T1000 (cell line): ENCODE measurements around the gene CNOT1.
A peak's percentile ranks its signal among the peaks of the same experiment; 100 is the strongest.
"Not testable (repeated sequence)": the region's sequence is repeated elsewhere in the genome, so short reads cannot be mapped to it uniquely, and the experiment has no call there.

Source experiments
- DNase-seq: peaks from one replicate; lab custom pipeline; 2025; ENCODE audit warnings: mixed read lengths; lab: John Stamatoyannopoulos, UW

The CNOT1 gene

GRCh38 chr16:58502217-58502921, 127.3 kb downstream of the CNOT1 start:
- DNase-seq = no peak

GRCh38 chr16:58501242-58502131, 128.1 kb downstream of the CNOT1 start:
- no peak for DNase-seq

DNA sequence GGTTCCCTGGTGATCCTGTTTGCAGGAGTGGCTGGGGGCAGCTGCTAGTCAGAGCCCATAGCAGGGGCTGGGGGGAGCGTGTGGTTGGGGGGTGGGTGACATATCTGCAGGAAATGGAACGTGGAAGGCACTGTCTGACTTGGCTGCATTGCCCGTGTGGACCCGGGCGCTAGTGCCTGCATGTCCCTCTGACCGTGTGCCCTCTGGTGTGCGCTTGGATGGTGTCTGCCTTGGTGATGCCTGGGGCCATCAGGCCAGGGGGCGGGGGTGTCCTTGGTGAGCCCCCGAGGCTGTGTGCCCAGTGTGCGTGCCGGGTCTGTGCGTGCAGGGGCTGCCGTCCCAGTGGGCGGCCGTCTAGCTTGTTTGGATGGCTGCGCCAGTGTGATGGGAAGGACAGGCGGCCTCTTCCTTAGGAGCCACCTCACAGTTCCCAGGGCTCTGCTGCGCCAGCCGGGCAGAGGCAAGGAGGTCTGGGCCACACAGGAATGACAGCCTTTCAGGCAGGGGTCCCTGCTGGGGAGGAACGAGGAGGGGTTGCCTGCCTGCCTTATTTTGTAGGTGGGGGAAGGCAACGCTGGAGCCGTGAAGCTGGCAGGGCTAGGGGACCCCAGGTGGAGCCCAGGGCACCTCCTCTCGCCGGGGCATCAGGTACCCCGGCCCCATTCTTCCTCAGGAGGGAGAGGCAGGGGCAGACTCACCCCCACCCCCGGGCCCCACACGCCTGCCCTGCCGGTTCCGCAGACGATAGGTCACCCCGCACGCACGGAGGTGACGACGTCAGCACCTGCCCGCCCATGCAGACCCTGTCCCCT, 129.0 kb downstream of the CNOT1 start:
- DNase-seq = no peak

DNA sequence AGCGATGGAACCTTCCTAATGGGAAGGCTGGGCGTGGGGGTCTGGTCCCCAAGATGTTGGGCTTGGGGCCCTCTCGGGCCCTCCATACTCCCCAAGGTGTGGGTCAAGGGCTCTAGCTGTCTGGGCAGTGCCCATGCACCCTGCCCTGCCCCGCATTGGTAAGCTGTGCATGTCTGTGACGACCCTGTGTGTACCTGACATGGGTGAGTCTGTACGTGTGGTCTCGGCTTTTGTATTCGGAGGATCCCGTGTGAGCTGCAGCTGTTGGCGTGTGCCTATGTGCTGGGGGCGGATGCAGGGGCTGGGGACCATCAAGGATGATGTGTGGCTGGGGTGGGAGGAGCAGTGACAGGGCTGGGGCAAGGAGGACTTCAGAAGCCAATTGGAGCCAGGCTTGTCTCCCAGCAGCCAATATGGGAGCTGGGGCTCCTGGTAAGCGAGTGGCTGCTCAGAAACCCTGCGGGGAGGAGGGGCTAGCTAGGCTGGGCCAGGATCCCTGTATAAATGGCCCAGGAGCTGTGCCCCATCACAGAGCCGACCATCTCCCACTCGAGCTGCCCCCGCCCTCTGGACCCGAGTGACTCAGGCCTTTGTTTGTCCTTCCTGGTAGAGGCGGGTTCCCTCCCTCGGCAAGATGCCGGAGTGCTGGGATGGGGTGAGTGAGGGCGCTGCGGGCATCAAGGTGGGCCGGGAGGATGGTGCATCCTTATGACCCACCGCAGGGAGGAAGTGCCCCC, 129.8 kb downstream of the CNOT1 start, which contains the start of gene NDRG4:
NDRG4 (plus strand) TSS at position 529 of the 737 bp plus-strand sequence; CDS start at position 635, 106 bp downstream.
- peak; percentile 72 for DNase-seq

DNA sequence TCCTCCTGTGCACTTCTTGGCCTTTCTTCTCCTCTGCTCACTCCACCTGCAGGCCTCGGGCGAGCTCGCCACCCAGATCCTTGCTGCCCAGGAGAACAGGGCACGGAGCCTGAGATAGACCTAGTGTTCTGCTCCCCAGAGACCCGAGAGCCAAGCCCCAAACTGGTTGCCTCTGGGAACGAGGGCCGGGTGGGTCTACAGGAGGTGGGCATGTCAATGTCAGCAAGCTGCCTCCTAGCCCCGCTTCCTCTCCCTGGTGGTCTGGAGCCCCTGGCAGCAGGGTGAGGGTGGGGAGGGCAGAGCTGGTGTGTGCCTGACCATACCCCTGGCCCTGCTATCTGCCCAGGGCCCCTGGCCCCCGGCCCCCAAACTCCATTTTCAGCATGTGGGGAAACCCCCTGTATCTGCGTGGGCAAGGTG, 130.5 kb downstream of the CNOT1 start:
- DNase-seq = no peak

DNA sequence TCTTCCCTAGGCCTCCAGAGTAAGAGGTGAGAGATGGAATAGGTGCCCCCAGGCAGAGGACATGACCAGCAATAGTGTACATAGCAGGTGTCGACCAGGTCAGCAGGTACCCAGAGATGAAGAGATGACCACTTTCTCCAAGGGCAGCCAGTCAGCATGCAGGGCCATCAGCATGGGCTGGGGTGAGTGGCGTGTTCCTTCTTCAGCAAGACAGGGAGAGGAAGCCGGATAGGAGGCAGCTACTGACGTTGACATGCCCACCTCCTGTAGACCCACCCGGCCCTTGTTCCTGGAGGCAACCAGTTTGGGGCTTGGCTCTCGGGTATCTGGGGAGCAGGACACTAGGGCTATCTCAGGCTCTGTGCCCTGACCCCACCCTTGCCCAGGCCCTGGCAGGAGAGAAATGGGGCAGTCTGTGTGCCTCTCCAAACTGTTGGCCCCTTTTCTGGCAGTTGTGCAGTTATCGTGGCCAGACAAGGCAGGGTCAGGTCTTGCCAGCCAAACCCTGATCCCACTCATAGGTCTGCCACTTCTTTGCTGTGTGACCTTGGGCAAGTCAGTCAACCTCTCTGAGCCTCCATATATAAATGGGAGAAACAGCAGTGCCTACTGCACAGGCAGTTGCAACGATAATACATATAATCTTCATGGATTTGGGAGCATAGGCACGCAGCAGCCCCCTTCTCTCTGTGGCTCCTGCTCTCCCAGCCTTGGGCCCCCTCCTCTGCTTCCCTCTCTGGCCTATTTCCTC, 131.1 kb downstream of the CNOT1 start:
- DNase-seq = no peak

- DNase-seq = no peak
These were observed 131.7 kb downstream of the CNOT1 start for GRCh38 chr16:58497935-58498334.

GRCh38 chr16:58497468-58497867, 132.2 kb downstream of the CNOT1 start:
- DNase-seq = no peak

DNA sequence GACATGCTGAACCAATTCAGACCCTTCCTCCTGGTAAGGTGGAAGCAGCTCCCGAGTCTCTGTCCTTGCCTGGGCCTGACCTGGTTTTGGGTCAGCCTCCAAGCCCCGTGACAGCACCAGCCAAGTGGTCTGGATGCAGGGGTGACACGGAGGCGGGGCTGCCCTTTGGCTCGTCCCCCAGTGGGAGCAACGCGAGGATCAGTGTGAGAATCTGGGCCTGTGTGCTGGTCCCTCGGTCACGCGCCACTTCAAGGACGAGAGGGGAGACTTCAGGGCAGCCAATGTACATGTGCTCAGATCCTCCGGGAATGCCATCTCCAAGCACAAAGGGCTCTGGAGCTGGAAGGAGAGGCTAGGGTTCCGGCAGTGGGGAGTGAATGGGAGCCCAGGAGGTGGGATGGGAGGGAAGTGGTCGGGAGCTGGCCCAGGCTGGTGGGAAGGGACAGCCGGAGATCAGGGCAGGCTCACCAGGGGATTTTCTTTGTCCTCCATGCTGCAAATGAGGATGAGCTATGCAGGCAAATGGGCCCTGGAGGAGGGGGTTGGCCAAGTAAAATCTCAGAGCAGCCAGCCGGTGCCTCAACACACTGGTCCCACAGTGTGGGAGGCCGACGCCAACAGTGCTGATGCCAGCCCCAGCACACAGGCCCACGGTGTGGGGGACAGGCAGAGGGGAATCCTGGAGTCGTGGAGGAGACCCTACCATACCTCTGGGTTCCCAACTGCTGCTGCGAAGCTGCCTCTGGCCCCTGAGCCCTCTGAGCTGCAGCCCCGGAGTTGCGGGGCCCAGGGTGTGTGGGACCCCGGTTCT, 133.9 kb downstream of the CNOT1 start:
- DNase-seq = no peak

GRCh38 chr16:58494981-58495520, 134.6 kb downstream of the CNOT1 start:
- DNase-seq = peak; percentile 68

DNA sequence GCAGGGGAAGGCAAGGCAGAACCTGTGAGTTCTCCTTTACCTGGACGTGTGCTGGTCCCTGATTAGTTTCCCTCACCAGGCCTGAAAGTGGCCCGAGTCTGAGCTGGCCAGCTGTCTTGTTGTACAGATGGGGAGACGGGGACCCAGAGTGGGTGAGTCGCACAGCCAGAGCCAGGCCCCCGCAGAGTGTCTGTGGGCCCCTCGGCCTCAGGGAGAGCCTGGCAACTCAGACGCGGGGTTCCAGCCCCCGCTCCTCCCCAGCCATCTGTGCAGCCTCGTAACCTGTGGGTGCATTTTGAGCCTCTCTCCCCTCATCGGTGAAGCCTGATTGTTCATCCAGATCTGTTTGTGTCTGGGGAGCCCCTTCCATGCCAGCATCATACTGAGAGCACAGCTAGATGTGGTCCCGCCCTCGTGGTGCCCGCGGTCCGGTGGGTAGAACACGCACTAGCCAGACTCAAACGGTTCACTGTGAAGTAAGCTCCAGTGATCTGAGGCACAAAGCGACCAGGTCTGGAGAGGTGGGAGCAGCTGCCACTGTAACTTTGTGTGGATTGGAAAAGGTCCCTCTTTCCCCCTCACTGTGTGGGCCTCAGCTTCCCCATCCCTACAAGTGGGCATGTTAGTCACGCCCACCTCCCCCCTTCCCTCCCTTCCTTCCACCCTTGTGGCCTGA, 135.7 kb downstream of the CNOT1 start:
- DNase-seq = no peak

DNA sequence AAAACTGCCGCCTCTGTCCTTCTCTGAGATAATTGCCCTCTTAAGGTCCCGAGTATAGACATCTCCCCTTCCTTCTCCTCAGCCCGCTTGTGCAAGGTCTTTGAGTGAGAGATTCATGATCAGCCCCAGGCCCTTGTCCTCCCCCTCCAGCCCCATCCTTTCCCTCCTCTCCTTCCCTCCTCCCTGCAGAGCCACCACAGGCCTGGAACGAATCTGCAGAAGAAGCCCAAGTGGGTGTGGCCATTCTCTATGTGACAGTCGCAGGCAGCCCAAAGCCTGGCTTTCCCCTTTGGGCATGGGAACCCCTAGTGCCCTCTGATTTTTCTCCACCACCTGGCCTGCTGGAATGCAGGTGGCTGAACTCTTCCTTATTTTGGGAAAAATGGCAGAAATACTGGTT, 136.9 kb downstream of the CNOT1 start:
- DNase-seq = no peak

GRCh38 chr16:58492066-58492465, 137.6 kb downstream of the CNOT1 start:
- DNase-seq = no peak

- not testable (repeated sequence) for DNase-seq
These were observed 139.1 kb downstream of the CNOT1 start for GRCh38 chr16:58490539-58490938.

- no peak for DNase-seq
These were observed 139.6 kb downstream of the CNOT1 start for GRCh38 chr16:58490065-58490464.

DNA sequence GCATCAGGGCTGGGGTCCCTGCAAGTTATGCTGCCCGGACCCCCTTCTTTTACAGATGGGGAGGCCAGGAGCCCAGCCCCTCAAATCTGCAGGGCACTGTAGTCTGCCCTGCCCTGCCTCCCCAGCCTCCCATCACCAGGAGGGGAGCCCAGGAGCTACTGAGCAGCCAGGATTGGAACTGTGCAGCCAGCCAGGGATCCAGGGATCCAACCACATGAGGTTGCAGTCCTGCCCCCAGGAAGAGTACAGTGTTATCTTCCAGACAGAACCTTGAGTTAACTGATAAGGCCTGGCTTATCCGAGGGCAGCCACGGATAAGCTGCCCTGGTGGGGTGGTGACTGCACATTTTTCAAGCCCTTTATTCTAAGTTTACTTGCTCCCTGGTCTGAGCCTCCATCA, 141.1 kb downstream of the CNOT1 start:
- no peak for DNase-seq

DNA sequence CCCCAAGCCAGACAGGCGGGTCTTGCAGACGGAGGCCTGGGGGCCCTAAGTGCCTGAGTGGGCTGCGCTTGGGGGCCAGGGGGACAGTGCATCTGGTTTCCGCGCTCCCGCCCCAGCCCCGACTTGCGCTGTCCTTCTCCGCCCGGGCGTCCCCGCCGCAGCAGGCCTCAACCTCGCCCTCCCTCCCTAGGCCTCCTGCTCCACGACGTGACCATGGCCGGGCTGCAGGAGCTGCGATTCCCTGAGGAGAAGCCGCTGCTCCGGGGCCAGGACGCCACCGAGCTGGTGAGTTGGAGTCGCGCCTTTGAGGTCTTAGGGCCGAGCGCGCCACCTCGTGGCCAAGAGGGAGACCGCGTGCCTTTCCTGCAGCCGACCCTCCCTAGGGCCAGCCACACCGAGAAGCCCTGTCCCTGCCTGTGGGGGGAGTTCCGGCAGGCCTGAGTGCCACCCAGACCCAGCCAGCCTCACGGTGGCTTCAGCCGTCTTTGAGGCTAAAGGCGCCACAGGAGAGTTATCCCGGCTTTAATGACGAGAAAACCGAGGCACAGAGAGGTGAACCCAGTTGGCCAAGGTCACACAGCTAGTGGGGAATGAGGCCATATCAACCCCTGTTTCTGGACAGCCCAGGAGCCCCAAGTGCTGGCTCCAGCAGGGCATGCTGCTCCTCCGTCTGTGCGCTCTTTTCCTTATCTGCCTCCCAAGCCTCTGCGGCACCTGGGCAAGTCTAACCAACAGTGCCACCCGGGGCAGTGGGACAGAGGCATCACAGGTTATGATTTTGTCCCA, 141.9 kb downstream of the CNOT1 start:
- DNase-seq = peak; percentile 31

DNA sequence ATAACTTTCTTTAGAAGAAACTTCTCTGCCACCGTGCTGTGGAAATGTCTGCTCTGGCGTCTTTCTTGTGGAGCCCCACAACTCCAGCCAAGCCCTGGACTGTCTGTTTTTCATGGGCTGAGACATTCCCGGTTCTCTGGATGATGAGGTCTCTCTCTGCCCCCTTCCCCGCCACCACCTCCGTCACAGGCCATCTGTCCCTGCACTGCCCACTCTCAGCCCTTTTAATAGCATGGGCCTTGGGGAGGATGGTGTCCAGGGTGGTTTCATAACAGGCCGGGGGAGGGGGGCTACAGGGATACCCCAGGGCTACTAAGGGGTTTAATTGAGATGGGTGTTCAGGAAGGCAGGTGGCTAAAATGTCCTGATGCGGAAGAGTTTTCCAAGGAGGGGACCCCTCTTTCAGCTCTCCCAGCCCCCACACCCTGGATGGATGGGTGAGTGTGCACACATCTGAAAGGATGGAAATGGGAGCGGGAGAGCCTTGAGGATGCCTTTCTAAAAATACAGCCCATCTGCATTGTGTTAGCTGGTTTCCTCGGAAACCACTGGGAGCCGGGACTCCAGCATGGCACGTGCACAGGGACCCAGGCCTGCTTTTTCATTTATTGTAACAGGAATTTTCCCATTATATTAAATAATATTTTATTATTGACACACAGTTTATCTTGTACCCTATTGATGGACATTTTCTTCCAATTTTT, 144.3 kb downstream of the CNOT1 start:
- no peak for DNase-seq
